Immature natural killer cell (primary cell): ENCODE data around the gene DIPK1B. TPM values are rescaled to one million over a fixed set of nuclear protein-coding genes. Genes with fewer than 3 reads are reported as not detected.

Source experiments
- DNase-seq, 3 donors: peaks; one replicate each; pipeline ENCODE4 v3.0.0; 2022; ENCODE audit warnings: mixed read lengths in 1 of 3
- H3K27ac Mint-ChIP-seq, 6 donors: one replicate each; pipeline ENCODE4 v1.8.0; 2020; ENCODE audit warnings: mixed read lengths in 6 of 6, mild to moderate bottlenecking in 5 of 6, inconsistent platforms in 4 of 6, moderate library complexity in 3 of 6
- H3K27me3 Mint-ChIP-seq, 3 donors: one replicate each; pipeline ENCODE4 v1.8.0; 2020 to 2021; ENCODE audit warnings: low read depth in 3 of 3, mild to moderate bottlenecking in 3 of 3, mixed read lengths in 3 of 3, moderate library complexity in 3 of 3, inconsistent platforms in 1 of 3
- H3K36me3 Mint-ChIP-seq, 3 donors: one replicate each; pipeline ENCODE4 v1.8.0; 2020; ENCODE audit warnings: mixed read lengths in 3 of 3, inconsistent platforms in 2 of 3, mild to moderate bottlenecking in 2 of 3
- H3K4me1 Mint-ChIP-seq, 2 donors: one replicate each; pipeline ENCODE4 v1.8.0; 2020; ENCODE audit warnings: inconsistent platforms in 2 of 2, mild to moderate bottlenecking in 2 of 2, mixed read lengths in 2 of 2, moderate library complexity in 1 of 2
- H3K4me3 Mint-ChIP-seq, 5 donors: one replicate each; pipeline ENCODE4 v1.8.0; 2020; ENCODE audit warnings: mild to moderate bottlenecking in 5 of 5, mixed read lengths in 5 of 5, inconsistent platforms in 3 of 5, moderate library complexity in 3 of 5
- H3K9me3 Mint-ChIP-seq, 6 donors: one replicate each; pipeline ENCODE4 v1.8.0; 2020; ENCODE audit warnings: mild to moderate bottlenecking in 6 of 6, mixed read lengths in 6 of 6, inconsistent platforms in 4 of 6, moderate library complexity in 3 of 6
- polyA plus RNA-seq, 3 donors: library from polyadenylated mRNA; unstranded; fragments of 300-500 nt; fragmentation: Illumina TruSeq; gene quantifications; one replicate each; pipeline ENCODE4 v1.2.3, GENCODE V29; 2021

Gene DIPK1B
- polyA plus RNA-seq, 3 donors from 2014 or later: 0.19 TPM; not detected in 2

DNA sequence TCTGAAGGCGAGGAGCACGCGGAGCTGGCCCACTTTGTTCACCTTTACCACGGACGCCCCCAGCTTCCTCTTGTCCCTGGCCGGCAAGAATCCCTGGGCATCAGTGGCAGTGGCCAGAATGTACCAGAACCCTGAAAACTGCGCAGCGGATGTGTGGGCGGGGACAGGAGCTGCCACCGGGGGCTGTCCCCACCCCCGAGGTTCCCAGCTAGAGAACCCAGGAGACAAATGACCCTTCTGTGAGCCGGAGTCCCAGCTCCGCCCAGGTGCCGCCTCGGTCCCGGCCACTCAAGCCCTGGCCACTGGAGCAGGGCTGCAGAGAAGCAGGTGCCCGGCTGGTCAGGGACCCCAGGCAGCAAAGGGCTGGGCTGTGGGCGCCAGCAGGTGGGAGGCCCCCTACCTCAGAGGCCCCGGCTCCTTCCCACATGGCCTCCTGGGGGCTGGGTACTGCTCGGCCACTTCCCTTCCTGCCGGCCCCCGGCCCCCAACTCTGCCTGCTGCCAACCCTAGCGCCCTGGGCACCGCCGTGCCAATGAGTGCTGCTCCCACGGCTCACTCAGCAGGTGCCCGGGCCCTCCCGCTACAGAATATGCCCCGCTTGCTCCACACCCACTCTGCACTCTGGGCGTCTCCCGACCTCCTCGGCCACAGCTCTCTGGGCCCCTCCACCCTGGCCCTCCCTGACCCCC lies 29.7 kb downstream of the DIPK1B start:
- no peaks in the 10 kb centered on the region for H3K4me1 Mint-ChIP-seq

DNA sequence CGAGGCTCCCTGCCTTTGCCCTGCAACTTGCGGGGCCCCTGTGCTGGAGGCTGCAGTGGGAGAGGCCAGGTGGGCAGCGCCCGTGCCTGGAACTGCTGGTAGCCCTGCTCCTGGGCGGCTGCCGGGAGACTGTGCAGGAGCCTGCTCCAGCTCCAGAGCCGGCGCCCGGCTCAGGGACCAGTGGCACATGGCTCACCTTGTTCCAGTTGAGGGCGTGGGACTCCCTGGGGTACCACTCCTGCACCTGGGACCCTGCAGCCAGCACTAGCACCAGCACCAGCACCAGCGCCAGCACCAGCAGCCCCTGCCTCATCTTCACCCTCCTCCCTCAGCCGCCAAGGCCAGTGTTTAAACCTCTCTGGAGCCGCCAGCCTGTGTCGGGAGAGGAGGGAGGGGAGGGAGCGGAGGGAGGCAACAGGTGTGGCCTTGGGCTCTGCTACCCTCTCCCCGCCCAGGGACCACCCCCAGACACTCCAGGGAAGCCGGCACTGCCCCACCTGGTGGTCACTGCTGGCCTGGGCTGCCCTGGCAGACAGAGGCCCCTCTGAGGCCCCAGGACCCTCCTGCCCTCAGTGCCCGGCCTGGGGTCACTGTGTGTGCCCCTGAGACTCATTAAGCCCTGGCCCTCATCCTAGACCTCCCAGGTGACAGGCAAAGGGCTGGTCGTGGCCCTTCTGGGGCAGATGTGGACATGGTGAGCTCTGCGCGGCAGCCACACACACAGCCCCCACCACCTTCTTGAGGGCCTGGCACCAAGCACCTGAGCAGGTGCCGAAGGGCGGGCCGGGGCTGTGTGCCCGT lies 30.4 kb downstream of the DIPK1B start, which contains the start of gene LCN10:
Gene LCN10, minus strand, starts transcription at position 350 of the 801 bp plus-strand sequence. Its CDS starts 37 bp downstream, at position 313.
- no peak for DNase-seq
- no peak within 1 kb of the TSS for H3K27ac Mint-ChIP-seq
- peaks cover 3 to 5% (median 4%) of the 10 kb centered on the region in 3 donors for H3K27me3 Mint-ChIP-seq
- no peaks in the 10 kb centered on the region for H3K4me1 Mint-ChIP-seq
- no peaks in the 10 kb centered on the region for H3K36me3 Mint-ChIP-seq
- H3K4me3 Mint-ChIP-seq: no peak within 1 kb of the TSS
- H3K9me3 Mint-ChIP-seq: no peaks in the 10 kb centered on the region

More for the DNA sequence above, 29.7 kb downstream of the DIPK1B start:
- Mint-ChIP-seq H3K36me3 (no peaks in the 10 kb centered on the region), H3K27ac (no peak overlapping the region), H3K27me3 (peaks cover 3 to 4% (median 3%) of the 10 kb centered on the region in 3 donors), H3K4me3 (no peak overlapping the region), H3K9me3 (no peaks in the 10 kb centered on the region)
- DNase-seq: no peak

DNA sequence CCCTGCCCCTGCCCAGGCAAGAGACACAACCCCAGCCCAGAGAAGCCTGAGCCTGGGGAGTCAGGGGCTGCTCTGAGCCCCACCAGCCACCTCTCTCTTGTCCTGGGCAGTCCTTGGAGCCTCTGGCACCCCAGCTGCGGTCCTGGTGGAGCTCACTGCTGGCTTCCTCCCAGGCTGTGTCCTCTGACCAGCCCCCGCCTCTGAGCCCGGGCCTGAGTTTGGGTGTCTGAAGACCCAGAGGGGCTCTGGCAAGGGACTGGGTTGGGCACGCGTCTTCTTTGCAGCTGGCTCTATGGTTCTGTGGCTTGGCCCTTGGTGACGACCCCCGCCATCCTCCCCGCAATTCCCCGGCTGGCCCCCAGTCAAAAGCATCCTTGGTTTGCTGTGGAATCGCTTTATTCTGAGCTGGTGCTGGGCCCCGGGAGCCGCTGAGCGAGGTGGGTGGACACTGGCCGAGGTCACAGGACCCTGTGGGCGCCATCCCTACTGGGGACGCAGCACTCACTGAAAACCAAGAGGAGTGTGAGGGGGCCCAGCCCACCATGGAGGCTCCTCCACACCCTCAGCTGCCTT lies 31.4 kb downstream of the DIPK1B start:
- H3K9me3 Mint-ChIP-seq: no peaks in the 10 kb centered on the region
- peaks cover 3 to 5% (median 4%) of the 10 kb centered on the region in 3 donors for H3K27me3 Mint-ChIP-seq
- H3K36me3 Mint-ChIP-seq: no peaks in the 10 kb centered on the region
- no peak overlapping the region for H3K27ac Mint-ChIP-seq
- no peaks in the 10 kb centered on the region for H3K4me1 Mint-ChIP-seq
- no peak for DNase-seq
- no peak overlapping the region for H3K4me3 Mint-ChIP-seq

DNA sequence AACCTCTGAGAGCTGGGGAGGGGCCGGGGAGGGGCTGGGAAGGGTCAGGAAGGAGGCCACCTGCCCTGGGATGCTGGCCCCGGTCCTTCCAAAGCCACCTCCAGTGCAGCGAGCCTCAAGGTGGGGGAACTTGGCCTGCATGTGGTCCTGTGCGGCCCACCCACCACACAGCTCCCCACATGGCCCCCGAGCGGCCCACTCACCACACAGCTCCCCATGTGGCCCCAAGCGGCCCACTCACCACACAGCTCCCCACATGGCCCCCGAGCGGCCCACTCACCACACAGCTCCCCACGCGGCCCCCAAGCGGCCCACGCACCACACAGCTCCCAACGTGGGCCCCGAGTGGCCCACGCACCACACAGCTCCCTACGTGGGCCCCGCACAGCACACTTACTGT lies 32.4 kb downstream of the DIPK1B start:
- no peak overlapping the region for H3K27ac Mint-ChIP-seq
- H3K36me3 Mint-ChIP-seq: no peaks in the 10 kb centered on the region
- no peaks in the 10 kb centered on the region for H3K4me1 Mint-ChIP-seq
- DNase-seq: no peak
- no peak overlapping the region for H3K4me3 Mint-ChIP-seq
- H3K27me3 Mint-ChIP-seq: peaks cover 3 to 10% (median 7%) of the 10 kb centered on the region in 3 donors
- no peaks in the 10 kb centered on the region for H3K9me3 Mint-ChIP-seq

DNA sequence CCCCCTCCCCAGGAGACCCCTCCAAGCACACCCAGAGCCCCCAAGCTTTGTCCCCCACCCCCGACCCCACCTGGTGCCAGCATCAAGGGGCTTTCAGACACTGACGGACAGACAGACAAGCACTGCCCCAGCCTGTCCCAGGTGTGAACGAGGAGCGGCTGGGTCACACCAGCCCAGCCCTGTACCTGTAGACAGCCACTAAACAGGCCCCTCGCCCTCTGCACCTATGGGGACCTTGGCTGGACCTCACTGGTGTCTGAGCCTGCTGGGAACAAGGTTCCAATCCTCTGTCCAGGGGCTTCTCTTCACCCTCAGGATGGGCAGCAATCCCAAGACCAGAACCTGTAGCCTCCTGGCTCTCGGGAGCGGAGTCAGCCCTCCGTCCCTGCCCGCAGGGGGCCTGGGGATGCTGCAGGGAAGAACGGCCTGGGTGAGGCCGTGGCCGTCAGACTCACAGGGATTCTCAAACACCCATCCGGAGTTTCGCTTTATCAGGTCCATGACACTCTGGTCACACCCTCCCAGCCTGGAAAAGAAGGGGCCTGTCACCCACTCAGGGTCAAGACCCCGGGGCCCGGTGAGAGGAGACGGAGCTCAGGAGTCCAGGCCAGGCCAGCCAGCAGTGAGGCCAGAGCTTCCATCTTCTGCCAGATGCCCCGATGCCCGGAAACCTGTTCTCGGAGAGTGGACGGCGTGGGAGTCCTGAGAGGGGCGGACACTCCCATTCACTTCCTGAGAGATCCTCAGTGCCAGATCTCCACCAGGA lies 33.2 kb downstream of the DIPK1B start:
- Mint-ChIP-seq H3K9me3 (no peaks in the 10 kb centered on the region), H3K36me3 (no peaks in the 10 kb centered on the region), H3K4me3 (no peak overlapping the region), H3K27me3 (peaks cover 3 to 10% (median 6%) of the 10 kb centered on the region in 3 donors), H3K4me1 (no peaks in the 10 kb centered on the region), H3K27ac (no peak overlapping the region)
- DNase-seq: no peak

DNA sequence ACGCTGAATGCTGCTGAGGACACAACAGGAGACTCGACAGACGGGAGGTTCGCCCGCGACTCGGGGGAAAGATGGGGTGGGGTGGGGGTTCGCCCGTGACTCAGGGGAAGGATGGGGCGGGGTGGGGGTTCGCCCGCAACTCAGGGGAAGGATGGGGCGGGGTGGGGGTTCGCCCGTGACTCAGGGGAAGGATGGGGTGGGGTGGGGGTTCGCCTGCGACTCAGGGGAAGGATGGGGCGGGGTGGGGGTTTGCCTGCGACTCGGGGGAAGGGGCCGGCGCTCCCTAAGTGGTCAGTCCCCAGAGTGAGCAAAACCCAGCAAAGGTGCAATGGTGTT lies 33.8 kb downstream of the DIPK1B start:
- Mint-ChIP-seq H3K9me3 (no peaks in the 10 kb centered on the region), H3K4me1 (no peaks in the 10 kb centered on the region)

DNA sequence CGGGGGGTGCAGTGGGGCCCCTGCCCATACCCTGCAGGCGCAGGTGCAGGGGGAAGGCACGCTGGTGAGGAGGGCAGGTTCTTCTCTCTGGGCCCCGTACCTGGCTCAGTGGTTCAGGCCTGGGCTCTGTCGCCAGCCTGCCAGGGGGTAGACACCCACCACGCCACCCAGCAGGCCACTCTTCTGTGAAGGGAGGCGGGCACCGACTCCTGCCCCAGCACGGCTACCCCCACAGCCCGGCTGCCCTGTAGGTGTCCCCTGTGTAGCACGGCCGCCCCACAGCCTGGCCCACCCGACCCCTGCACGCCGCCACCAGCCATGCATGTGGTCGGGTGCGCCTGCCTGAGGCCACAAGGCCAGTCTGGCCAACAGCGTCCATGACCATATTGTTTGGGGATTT lies 34.2 kb downstream of the DIPK1B start:
- H3K36me3 Mint-ChIP-seq: peaks cover 0 to under 1% (median 0%) of the 10 kb centered on the region in 3 donors
- no peak for DNase-seq
- H3K4me3 Mint-ChIP-seq: no peak overlapping the region
- no peak overlapping the region for H3K27ac Mint-ChIP-seq
- peaks cover 4 to 8% (median 5%) of the 10 kb centered on the region in 3 donors for H3K27me3 Mint-ChIP-seq
- H3K4me1 Mint-ChIP-seq: no peaks in the 10 kb centered on the region
- H3K9me3 Mint-ChIP-seq: peaks cover 0 to 3% (median 1%) of the 10 kb centered on the region in 6 donors

More for the DNA sequence above, 33.8 kb downstream of the DIPK1B start:
- DNase-seq: no peak
- Mint-ChIP-seq H3K36me3 (no peaks in the 10 kb centered on the region), H3K27ac (no peak overlapping the region), H3K27me3 (peaks cover 4 to 10% (median 6%) of the 10 kb centered on the region in 3 donors), H3K4me3 (no peak overlapping the region)

DNA sequence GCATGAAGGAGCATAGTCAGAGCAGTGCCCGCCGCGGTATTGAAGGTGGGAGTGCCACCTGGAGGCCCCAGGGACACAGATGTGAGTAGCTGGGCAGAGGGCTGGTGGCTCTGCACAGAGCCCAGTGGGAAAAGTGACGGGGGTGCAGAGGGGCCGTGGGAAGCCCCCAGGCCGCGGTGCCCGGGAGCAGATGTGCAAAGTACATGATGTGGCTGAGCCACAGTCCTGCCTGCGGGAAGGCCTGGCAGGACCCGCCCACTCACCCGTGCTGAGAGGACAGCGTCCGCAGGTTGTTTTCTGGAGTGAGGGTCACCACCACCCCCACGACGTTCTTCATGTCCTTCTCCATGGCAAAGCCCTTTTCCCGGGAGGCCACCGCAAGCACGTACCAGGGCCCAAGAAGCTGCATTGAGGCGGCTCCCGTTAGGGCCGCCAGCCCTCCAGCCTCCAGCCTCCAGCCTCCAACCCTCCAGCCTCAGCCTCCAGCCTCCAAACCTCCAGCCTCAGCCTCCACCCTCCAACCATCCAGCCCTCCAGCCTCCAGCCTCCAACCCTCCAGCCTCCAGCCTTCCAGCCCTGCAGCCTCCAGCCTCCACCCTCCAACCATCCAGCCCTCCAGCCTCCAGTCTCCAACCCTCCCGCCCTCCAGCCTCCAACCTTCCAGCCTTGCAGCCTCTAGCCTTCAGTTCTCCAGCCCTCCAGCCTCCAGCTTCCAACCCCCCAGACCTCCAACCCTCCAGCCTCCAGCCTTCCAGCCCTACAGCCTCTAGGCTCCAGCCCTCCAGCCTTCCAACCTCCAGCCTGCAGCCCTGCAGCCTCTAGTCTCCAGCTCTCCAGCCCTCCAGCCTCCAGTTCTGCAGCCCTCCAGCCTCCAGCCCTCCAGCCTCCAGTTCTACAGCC lies 35.0 kb downstream of the DIPK1B start:
- Mint-ChIP-seq H3K9me3 (peaks cover 0 to 11% (median 7%) of the 10 kb centered on the region in 6 donors), H3K4me3 (no peak overlapping the region), H3K27ac (no peak overlapping the region), H3K36me3 (peaks cover 0 to 6% (median 0%) of the 10 kb centered on the region in 3 donors), H3K4me1 (no peaks in the 10 kb centered on the region), H3K27me3 (peaks cover 4 to 11% (median 4%) of the 10 kb centered on the region in 3 donors)
- no peak for DNase-seq

DNA sequence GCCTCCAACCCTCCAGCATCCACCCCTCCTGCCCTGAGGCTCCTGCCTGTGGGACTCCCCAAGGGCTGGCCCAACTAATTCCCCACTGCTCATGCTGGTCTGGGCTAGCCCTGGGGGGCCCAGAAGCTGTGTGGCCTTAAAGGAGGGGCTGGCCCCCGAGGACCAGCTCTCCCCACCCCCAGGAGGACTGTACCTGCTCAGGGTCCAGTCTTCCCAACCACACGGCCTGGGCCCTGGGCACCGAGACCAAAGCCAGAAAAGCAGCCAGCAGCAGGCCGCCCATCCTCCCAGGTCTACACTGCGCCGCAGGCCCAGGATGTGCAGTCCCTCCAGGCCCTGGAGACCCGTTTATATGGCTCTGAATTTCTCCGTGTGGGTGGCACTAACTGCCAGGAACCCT lies 35.8 kb downstream of the DIPK1B start, which contains the start of gene LCN6:
Gene LCN6, minus strand, starts transcription at position 325 of the 400 bp plus-strand sequence. Its CDS starts 42 bp downstream, at position 283.
- DNase-seq: no peak
- Mint-ChIP-seq H3K36me3 (peaks cover 0 to 12% (median 0%) of the 10 kb centered on the region in 3 donors), H3K4me1 (no peaks in the 10 kb centered on the region), H3K9me3 (peaks cover 0 to 13% (median 9%) of the 10 kb centered on the region in 6 donors), H3K27ac (no peak within 1 kb of the TSS), H3K4me3 (no peak within 1 kb of the TSS), H3K27me3 (peaks cover 4 to 11% (median 6%) of the 10 kb centered on the region in 3 donors)

DNA sequence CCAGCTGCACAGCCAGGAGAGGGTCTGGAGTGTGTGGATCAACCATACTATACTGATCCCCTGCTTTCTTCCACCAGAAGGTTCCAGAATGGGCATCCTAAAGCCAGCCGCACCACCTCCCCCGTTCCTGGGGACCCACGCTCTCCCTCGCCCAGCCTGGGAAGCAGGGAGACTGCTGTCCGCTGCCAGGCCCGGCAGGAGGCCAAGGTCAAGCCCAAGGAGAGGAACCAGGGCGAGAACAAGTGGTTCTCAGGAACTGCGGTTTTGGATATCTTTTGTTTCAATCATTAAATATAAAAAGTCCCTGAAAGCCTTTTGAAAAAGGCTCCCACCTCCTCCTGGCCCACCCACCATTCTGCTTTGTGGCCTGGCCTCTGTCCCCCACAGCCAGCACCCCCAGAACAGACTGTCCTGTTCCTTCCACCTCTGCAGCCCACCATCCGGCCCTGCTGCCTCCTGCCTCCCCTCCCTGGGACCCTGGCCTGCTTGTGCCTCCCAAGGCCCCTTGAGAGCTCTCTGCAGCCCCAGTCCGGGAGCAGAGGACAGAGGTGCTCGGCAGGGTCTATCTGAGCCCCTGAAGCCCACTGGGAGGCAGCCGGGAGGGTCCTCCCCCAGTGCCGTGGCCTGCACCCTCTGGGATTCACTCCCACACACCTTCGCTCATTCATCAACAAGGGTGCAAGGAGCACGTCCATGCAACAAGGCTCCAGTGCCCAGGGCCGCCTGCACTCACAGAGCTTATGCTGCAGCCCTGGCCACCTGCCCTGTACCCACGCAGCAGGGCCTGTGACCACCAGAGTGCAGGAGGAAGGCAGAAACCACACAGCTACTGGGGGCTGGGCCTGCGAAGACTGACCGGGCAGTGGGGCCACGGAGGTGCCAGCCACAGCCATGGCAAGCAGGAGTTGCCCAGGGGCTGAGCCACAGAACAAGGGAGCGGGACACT lies 36.6 kb downstream of the DIPK1B start:
- no peaks in the 10 kb centered on the region for H3K4me1 Mint-ChIP-seq
- no peak overlapping the region for H3K27ac Mint-ChIP-seq
- H3K36me3 Mint-ChIP-seq: peaks cover 0 to 12% (median 0%) of the 10 kb centered on the region in 3 donors
- H3K4me3 Mint-ChIP-seq: no peak overlapping the region
- DNase-seq: no peak
- H3K27me3 Mint-ChIP-seq: peaks cover 4 to 11% (median 6%) of the 10 kb centered on the region in 3 donors
- peaks cover 0 to 13% (median 9%) of the 10 kb centered on the region in 6 donors for H3K9me3 Mint-ChIP-seq

DNA sequence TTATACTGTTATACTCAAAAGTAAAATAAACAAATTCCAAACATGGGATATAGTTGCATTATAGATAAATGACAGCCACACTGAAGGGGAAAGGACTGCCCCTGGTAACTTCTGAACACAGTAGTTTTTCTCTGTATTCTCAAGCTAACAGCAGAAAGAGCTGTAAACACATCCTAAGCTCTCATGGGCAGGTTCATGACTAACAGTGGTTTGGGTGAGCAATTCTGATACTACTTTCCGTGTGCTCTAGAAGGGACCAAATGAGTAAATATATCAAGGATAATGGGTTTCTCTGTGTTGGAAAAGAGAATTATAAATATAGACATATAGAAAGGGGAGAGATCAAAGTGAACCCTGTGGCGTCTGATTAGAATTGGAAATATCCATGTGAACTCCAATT lies 38.2 kb downstream of the DIPK1B start:
- peaks cover 0 to 13% (median 10%) of the 10 kb centered on the region in 6 donors for H3K9me3 Mint-ChIP-seq
- H3K4me1 Mint-ChIP-seq: no peaks in the 10 kb centered on the region
- H3K4me3 Mint-ChIP-seq: no peak overlapping the region
- no peak for DNase-seq
- H3K36me3 Mint-ChIP-seq: peaks cover 0 to 12% (median 0%) of the 10 kb centered on the region in 3 donors
- H3K27ac Mint-ChIP-seq: no peak overlapping the region
- peaks cover 4 to 11% (median 7%) of the 10 kb centered on the region in 3 donors for H3K27me3 Mint-ChIP-seq

DNA sequence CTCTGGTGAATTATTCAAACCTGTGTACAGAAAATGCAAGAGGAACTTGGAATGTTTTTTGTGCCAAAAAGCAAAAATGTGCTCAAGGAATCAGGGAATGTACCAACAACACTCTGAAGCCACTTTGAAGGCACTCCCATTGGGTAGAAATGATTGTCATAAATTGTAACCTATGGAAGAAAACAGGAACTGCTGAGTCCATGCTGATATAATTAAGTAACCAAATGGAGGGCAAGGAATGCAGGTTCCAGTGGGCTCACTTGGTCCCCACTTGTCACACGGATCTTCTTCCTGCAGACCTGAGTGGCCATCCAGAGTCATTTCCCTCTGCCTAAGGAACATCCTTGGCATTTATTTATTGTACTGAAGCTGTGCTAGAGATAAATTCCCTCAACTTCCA lies 38.9 kb downstream of the DIPK1B start:
- Mint-ChIP-seq H3K27me3 (peaks cover 4 to 11% (median 10%) of the 10 kb centered on the region in 3 donors), H3K27ac (no peak overlapping the region), H3K4me3 (no peak overlapping the region), H3K36me3 (peaks cover 0 to 12% (median 0%) of the 10 kb centered on the region in 3 donors), H3K4me1 (no peaks in the 10 kb centered on the region), H3K9me3 (peaks cover 0 to 17% (median 10%) of the 10 kb centered on the region in 6 donors)
- DNase-seq: no peak
